HG03097 (cell line): Measurements from ENCODE around the gene HOXB4.

Experiments
- ATAC-seq: cut with Tn5 transposase; IDR thresholded peaks from one replicate; pipeline ENCODE4 v1.9.1; 2021; ENCODE audit not compliant: unreplicated experiment, low FRiP score

HOXB4 gene

GRCh38 chr17:48575066-48575582 is 3.0 kb downstream of the HOXB4 start:
- ATAC-seq = no peak

GRCh38 chr17:48574505-48575065 is 3.6 kb downstream of the HOXB4 start:
- no peak for ATAC-seq

- no peak for ATAC-seq
Measured at GRCh38 chr17:48571826-48572417, 6.2 kb downstream of the HOXB4 start.

DNA sequence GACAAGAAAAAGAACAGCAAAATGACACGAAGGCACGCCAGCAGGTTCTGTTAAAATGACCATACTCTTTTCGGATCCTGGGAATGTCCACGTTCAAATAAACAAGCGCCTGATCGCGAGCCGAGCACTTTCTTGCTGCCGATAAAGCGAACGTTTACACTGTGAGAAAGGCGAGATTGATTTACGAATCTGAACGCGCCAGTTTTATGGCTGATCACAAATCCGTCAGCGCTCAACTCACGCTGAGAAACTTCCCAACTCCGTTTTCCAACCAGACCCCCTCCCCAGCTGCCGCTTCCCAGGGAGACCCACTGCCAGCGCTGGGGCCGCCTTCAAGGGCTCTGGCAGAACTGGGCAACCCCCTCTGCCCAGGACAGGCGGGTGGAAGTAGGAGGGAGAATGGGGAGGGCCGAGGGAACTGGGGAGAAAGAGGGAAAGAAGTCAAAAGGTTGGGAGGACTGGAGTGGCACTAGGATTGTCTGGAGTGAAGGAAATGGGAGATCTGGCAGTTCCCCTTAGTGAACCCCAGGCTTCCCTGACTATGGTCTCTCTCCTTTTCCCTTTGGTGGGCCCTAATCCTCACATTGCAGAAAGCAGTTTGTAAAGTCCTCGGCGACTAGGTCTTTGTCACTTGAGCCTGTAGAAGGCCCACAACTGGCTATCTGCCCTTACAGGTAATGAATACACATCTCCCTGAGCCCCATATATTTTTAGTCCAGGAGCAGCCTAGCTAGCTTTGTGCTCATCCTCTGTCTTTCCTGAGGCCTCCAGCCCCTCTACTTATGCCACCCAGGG is 6.9 kb downstream of the HOXB4 start:
- no peak for ATAC-seq

GRCh38 chr17:48570325-48571023 is 7.7 kb downstream of the HOXB4 start:
- ATAC-seq = no peak

GRCh38 chr17:48569674-48570324 is 8.4 kb downstream of the HOXB4 start:
- ATAC-seq = no peak

DNA sequence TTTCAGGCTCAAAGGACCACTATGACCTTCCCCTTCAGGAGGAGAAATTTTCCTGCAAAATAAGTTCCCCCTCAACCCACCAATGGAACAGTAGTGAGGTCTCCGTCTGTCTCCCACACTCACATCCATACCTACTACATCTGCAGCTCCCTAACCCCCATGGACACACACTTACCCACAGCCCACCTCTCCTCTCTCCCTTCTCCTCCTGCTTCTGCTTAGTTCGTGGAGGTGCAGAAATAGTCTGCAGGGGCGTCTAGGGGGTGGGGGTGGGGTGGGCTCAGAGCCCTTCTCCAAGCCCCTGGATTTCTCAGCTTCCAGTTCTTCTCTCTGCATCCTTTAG is 8.9 kb downstream of the HOXB4 start:
- no peak for ATAC-seq

DNA sequence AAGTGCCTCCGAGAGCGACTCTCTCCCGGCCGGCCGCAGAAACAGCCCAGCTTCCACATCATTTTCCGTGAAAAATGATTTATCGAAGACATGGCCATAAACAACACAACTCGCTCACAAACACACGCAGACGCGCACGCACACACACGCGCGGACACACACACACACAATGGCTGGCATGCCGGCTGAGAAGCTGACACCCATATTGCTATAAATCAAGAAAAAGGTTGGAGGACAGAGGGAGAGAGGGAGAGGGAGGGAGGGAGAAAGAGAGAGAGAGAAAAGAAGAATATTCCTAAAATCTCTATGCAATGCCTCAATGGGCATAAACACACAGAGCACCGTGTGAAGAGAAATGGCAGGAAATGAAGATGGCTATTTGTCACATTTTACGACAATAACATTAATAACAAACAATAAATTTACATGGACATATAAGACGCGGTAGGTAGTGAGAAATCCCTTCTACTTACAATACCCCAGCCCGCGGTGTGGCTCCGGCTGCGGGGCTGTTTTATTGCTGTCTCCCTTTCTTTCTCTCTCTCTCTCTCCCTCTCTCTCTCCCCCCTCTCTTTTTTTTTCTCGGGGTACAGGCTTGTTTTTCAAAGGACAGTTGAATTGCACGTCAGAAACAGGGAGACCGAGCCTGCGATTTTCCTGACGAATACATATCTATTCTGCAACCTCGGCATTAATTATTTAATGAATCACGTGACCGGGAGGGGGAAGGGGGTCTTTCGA is 9.5 kb downstream of the HOXB4 start:
- ATAC-seq = no peak

DNA sequence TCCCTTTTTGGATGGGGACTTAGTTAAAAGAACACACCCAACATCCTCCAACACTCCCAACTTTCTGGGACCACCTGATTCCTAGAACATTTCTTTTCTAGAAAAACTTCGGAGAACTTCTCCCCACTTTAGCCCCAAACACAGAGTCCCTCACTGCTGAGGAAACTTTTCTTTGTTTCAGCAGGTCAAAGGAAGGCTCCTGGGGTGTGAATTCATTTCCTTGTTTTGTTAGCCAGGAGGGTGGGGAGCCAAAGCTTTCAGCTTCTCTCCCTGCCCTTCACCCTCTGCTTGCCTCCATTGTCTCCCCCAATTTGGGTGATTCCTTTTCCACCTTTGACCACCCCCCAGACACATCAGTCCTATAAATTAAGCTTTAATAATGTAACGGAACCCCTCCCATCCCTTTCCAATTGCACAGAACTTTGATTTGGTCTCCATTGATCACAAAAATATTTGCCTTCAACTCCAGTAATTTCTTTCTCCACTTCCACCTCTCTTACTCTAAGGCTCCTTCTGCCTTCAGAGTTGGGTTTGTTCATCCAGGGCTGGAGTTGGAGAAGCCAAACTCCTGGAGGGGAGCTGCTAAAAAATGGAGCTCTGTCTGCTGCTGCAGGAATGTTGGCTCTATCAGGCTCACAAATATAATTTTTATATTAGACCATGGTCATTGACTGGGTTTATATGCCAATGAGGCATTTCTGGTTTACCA is 10.3 kb downstream of the HOXB4 start:
- ATAC-seq = no peak

DNA sequence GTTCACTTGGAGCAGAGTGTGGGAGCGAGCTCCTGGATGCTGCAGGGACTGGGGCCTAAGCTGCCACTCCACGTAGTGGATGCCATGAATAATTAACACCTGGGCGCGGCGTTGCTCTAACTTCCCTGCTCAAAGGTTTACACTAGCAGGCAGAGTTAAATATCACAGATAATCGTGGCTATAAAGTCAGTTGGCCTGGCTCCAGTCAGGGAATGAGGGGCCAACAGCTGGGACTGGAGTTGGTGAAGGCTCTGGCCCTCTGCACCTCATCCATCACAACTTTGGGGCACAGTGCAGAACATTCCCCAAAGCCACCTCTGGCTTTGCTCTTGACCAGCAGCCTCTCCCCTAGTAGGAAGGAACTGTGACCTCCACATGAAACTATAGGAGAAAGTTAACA is 10.9 kb downstream of the HOXB4 start:
- no peak for ATAC-seq

- ATAC-seq = no peak
Measured at GRCh38 chr17:48566717-48567116, 11.4 kb downstream of the HOXB4 start.

- no peak for ATAC-seq
Measured at GRCh38 chr17:48565925-48566710, 12.0 kb downstream of the HOXB4 start.

GRCh38 chr17:48565022-48565554 is 13.1 kb downstream of the HOXB4 start:
- no peak for ATAC-seq

DNA sequence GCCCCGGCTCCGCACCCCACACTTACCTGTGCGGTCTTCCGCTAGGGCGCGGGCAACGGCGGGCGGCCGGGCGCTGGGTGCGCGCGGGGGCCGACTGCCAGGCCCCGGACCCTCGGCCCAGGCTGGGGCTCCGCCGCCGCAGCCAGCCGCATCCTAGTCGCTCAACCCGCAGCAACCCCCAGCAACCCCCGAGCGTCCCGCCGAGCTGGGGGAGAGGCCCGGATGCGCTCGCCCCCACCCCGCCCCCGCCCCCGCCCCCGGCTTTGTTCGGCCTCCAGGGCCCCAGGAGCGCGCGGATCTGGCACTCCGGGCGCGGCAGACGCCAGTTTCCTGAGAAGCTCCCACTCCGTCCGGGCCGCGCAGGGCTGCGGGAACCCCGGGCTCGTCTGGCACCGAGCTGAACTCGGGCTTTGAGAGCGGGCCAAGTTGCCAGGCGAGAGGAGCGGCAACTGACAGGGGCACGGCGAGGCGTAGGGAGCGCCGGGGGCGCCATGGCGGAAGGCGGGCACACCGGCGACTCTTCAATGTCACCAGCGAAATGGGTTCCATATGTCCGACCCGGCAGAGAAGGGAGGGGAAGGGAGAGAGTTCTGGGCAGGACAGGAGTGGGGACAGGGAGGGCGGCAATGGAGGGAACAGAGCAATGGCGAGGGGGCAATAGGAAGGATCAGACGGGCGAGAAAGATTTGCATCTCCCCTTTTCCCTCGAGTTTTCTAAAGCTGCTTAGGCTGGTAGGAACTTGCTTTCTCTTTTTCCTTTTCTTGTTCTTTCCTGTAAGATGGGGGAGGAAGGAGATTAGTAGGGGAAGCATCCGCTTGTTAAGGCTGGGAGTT is 13.7 kb downstream of the HOXB4 start:
- ATAC-seq = no peak

- no peak for ATAC-seq
Measured at GRCh38 chr17:48563867-48564187, 14.3 kb downstream of the HOXB4 start.

- ATAC-seq = no peak
Measured at GRCh38 chr17:48563385-48563838, 14.7 kb downstream of the HOXB4 start.

- no peak for ATAC-seq
Measured at GRCh38 chr17:48562934-48563333, 15.2 kb downstream of the HOXB4 start.
